ENCODE measurements around the gene SLC35G2. TPM values are rescaled to one million over a fixed set of nuclear protein-coding genes. Genes with fewer than 3 reads are reported as not detected.

SLC35G2 gene
- total RNA-seq (2021): 5.4 and 6.6 TPM in 2 replicates
- long read RNA-seq, transcript SLC35G2-201 (2 exons, 1,577 nt): minor isoform, 13 of 49 reads
- long read RNA-seq, transcript SLC35G2-202 (2 exons, 2,060 nt): major isoform, 15 of 49 reads
- long read RNA-seq, partial matches to known transcripts: 0 of 49 reads
- long read RNA-seq, other reads (novel, unspliced or antisense): 21 of 49 reads

GRCh38 chr3:136818769-136819391 is at the start of gene SLC35G2:
Gene SLC35G2 (plus strand): TSS chr3:136819126. CDS start chr3:136854461, 35,335 bp downstream.
- Histone ChIP-seq H3K9ac (ENCODE audit: extremely low read depth, insufficient read length, low read length) (peak within 1 kb of the TSS; percentile 49), H3K9me3 (ENCODE audit: control insufficient read depth, low read depth, low read length) (no peaks in the 10 kb centered on the region), H2BK5ac (ENCODE audit: insufficient read length, low read length) (no peak within 1 kb of the TSS), H4K8ac (replicated peaks; ENCODE audit: insufficient read length, low read depth, low read length) (no peak within 1 kb of the TSS), H3K4ac (ENCODE audit: low read depth, low read length) (no peak within 1 kb of the TSS), H3K79me1 (ENCODE audit: insufficient read depth, low read depth, low read length, poor library complexity, severe bottlenecking) (no peaks in the 10 kb centered on the region), H3K27ac (ENCODE audit: insufficient read length, low read depth, low read length) (no peak within 1 kb of the TSS), H3K18ac (ENCODE audit: insufficient read length, low read depth, low read length) (peak within 1 kb of the TSS; percentile 53), H4K20me1 (ENCODE audit: control insufficient read depth, insufficient read depth, insufficient read length) (no peaks in the 10 kb centered on the region), H3K23ac (ENCODE audit: insufficient read length, low read depth, low read length) (no peak within 1 kb of the TSS), H2BK12ac (ENCODE audit: insufficient read length, low read depth, low read length) (no peak within 1 kb of the TSS), H2BK20ac (ENCODE audit: low read depth, low read length, poor library complexity, severe bottlenecking) (no peak within 1 kb of the TSS), H3K23me2 (ENCODE audit: insufficient read length, low read depth, low read length, poor library complexity, severe bottlenecking) (peaks cover 12% of the 10 kb centered on the region), H2AK5ac (ENCODE audit: insufficient read length, low read length) (no peak within 1 kb of the TSS), H2BK15ac (ENCODE audit: low read depth, low read length) (no peak within 1 kb of the TSS), H3K14ac (ENCODE audit: insufficient read depth, low read length) (peak within 1 kb of the TSS; percentile 72; the same call in 1 of the 2 replicates), H2AFZ (ENCODE audit: low read length) (no peak within 1 kb of the TSS), H3K4me2 (ENCODE audit: insufficient read depth, insufficient read length, low read length) (peak within 1 kb of the TSS; percentile 77), H3K56ac (ENCODE audit: insufficient read length, low read depth, low read length) (no peak within 1 kb of the TSS), H4K5ac (ENCODE audit: insufficient read length, low read depth, low read length) (peak within 1 kb of the TSS; percentile 34), H2BK120ac (ENCODE audit: low read depth, low read length, poor library complexity, severe bottlenecking) (no peak within 1 kb of the TSS), H3K27me3 (ENCODE audit: insufficient read depth, low read length) (no peaks in the 10 kb centered on the region; the same call in 1 of the 2 replicates), H4K91ac (ENCODE audit: insufficient read length, low read depth, low read length) (no peak within 1 kb of the TSS), H3K4me1 (ENCODE audit: insufficient read depth, low read length) (no peaks in the 10 kb centered on the region), H3K79me2 (ENCODE audit: insufficient read depth, low read length) (peaks cover 2% of the 10 kb centered on the region; the same call in 1 of the 2 replicates), H3T11ph (ENCODE audit: low read length) (no peak within 1 kb of the TSS)
- no CpG with 5 or more reads among the region's 60 CpGs for WGBS (ENCODE audit: extremely low coverage, insufficient read length, low lambda C conversion rate)
- H3K9me3 Mint-ChIP-seq: peaks cover 4 to 10% of the 10 kb centered on the region in 2 experiments
- peak; percentile 86 for DNase-seq
- peak within 1 kb of the TSS in 2 of 3 experiments; percentile 7 to 83; a peak in 3 of 7 replicates for H3K27ac Mint-ChIP-seq
- peaks cover 19 to 20% of the 10 kb centered on the region in 2 experiments for H3K4me1 Mint-ChIP-seq
- peaks cover 5 to 11% (median 6%) of the 10 kb centered on the region in 3 experiments for H3K36me3 Mint-ChIP-seq (ENCODE audit: insufficient read depth in 1 of 3, low read depth in 3 of 3)
- TF ChIP-seq, protein P1, sequence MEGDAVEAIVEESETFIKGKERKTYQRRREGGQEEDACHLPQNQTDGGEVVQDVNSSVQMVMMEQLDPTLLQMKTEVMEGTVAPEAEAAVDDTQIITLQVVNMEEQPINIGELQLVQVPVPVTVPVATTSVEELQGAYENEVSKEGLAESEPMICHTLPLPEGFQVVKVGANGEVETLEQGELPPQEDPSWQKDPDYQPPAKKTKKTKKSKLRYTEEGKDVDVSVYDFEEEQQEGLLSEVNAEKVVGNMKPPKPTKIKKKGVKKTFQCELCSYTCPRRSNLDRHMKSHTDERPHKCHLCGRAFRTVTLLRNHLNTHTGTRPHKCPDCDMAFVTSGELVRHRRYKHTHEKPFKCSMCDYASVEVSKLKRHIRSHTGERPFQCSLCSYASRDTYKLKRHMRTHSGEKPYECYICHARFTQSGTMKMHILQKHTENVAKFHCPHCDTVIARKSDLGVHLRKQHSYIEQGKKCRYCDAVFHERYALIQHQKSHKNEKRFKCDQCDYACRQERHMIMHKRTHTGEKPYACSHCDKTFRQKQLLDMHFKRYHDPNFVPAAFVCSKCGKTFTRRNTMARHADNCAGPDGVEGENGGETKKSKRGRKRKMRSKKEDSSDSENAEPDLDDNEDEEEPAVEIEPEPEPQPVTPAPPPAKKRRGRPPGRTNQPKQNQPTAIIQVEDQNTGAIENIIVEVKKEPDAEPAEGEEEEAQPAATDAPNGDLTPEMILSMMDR (conservative IDR thresholded peaks at IDR 0.05): peak; percentile 15; the same call in 1 of the 3 replicates
- peak within 1 kb of the TSS; percentile 82 to 86 for H3K4me3 Mint-ChIP-seq
- H3K27me3 Mint-ChIP-seq (ENCODE audit: low read depth): peaks cover 12% of the 10 kb centered on the region

All from H9 (cell line).